GM18526 (cell line): ENCODE measurements around the gene RNASE4.

Experiments
- POLR2A ChIP-seq: IDR thresholded peaks from 3 replicates; pipeline ENCODE4 v1.6.1; 2011; ENCODE audit not compliant: insufficient read length; ENCODE audit errors: extremely low read depth

Gene RNASE4

DNA sequence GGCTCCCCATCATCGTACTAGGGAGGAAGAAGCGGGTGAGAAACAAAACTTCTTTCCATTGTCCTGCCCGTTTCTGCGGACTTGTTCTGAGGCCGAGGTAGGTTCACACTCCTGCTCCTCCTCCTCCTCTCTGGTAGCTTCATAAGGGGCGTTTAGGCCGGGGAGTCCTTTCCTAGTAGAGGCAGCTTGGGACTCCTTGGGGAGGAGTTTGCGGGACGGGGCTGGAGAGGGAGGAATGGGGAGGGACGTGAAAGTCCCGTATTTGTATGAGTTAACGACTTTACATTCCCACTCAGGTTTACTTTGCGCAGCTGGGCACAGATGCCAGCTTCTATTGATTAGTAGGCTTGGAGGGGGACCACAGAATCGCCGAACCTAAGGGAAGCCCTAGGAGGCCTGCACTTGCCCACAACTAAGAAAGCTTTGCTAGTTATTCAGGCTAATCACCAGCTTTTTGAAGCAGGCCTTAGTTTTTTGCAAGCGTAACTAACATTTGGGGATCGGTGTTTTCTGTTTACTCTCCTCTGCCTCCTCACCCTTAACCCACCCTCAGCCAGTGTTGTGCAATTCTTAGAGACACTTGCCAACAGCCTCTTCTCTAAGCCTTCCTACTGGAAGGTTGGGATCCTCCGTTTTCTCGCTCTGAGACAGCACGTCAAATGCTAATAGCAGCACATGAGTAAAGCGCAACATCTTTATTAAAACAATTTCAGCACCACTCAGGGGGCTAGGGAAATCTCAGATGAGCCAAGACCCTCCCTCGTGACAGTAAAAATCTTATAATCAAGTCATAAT lies 499 bp downstream of the RNASE4 start:
- TF ChIP-seq POLR2A, result no peak

DNA sequence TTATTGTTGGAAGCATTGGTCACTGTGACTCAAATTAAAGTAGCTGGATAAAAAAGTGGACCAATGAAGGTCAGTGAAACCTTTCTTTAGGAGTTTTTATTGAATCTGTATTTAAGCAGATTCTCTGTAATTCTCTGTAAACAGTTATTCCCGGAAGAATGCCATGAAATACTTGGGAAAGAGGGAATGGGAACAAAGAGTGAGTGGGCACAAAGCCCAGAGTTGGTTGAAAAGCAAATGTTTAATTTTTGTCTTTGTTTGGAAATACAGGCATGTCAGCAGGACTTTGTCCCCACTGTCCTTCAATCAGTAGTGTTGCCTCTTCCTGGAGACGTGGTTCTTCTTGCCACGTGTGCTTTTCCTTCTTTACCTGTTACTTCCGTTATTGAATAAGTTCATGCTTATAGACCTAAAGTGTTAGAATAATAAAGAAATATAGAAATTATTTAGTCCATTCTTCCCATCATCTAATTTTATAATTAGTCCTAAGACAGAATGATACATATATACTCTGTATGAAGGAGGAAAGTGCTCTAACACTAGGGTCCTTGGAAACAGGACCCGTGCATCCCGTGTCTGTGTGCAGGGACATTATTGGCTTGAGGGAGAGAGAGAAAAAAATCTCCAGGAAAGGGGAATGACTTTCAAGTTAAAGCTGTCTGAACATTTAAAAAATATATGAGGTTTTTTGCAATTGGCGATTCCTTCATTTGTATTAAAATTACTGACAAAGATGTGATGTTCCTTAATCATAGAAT lies 2.2 kb downstream of the RNASE4 start:
- no peak for TF ChIP-seq POLR2A

- TF ChIP-seq POLR2A, result no peak
Observed at GRCh38 chr14:20687362-20688166, 3.2 kb downstream of the RNASE4 start.

DNA sequence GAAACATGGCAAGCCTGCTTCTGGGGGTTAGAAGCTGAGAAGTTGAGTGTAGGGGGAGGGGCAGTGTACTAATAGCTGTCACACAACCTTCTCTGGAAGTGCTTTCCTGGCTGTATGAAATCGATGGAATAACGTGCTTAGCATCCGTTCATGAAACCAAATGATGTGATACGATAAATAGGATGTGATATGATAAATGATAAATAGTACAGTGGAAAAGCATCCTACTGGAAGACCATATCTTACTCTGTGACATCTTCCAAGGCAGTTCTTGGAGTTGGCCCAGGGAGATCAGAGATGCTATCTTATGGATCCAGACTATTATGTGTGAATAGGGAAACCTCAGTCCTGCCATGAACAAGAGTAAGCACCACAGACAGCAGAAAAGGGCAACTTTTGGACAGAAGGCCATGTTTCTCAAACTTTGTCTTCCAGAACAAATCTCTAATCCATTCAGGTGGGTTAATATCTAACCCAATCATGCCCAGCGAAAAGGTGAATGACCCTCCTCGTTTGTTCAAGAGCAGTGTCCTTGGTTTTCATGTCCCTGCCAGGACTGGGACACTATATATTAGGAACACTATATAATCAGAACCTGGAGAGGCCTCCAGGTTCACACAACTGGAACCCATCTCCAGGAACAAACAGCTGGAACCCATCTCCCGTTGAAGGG lies 3.9 kb downstream of the RNASE4 start, which contains the start of gene ANG:
TSS of gene ANG (plus strand) at position 598 of the 673 bp plus-strand sequence. CDS start 4,801 bp downstream, outside the sequence.
- TF ChIP-seq POLR2A, result no peak

DNA sequence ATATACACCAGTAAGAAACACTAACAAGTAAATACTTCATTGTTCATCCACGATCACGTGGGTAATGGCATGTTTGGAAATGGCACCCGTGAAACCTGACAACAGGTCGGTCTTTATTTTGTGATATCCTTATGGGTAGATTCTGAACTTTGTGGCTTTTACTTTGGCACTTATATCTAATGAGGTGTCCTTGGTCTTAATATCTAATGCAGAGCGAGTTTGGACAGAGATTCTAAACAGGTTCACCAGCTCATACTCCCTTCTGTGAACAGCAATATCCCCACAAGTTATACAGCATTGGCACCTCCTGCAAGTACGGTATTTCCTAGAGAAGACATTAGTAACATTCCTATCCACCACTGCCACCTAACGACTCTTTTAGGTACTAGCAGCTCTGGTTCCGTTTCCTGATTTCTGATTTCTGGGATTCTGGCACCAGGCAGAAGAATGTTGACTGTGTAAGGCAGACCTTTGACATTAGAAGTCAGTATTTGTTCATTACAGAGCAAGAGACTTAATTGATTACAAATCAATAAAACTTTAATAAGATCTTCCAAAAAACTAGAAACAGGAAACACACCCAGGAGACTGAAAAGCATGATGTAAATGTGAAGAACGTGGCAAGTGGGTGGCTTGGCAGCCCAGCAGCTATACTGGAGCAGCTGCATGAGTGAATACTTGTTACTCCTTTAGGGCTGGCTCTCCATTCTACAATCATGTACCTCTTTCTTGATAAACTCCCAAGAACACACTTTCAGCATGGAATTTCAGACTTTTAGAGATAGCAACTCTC lies 6.7 kb downstream of the RNASE4 start:
- TF ChIP-seq POLR2A, result no peak

- TF ChIP-seq POLR2A, result no peak
Observed at GRCh38 chr14:20692116-20692751, 7.9 kb downstream of the RNASE4 start.

GRCh38 chr14:20696764-20697163 lies 12.4 kb downstream of the RNASE4 start:
- no peak for TF ChIP-seq POLR2A

GRCh38 chr14:20697273-20698017 lies 13.1 kb downstream of the RNASE4 start:
- TF ChIP-seq POLR2A, result no peak

DNA sequence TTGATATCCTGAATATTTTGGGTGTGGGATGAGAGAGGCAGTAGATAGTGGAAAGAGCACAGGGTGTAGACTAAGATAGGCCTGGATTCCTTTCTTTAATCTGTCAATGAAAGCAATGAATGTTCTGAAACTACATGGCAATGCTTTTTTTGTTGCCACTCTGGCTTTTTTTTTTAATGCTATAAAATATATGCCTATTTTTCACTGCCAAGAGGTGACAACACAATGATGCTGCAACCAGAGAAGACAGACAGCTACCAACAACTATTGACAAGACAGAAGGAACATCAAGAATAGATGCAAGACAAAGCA lies 13.6 kb downstream of the RNASE4 start:
- no peak for TF ChIP-seq POLR2A

DNA sequence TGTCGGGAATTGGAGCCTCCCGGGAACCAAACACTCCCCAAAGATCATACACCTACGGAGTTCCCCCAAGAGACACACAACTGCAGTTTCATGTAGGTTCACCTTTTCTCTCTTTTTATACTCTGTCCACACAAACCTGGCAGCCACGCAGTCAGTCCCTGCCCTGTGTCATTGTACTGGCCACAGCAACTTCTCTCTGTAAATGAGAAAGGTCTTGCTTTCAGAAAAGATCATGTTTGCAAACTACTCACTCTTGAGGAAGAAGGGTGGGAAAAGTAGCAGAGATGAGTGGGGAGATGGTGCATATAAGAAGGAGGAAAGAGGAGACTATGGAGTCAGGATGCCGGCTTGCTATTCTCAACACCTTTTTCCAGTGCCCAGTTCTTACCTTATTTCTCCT lies 14.6 kb downstream of the RNASE4 start:
- TF ChIP-seq POLR2A, result no peak

DNA sequence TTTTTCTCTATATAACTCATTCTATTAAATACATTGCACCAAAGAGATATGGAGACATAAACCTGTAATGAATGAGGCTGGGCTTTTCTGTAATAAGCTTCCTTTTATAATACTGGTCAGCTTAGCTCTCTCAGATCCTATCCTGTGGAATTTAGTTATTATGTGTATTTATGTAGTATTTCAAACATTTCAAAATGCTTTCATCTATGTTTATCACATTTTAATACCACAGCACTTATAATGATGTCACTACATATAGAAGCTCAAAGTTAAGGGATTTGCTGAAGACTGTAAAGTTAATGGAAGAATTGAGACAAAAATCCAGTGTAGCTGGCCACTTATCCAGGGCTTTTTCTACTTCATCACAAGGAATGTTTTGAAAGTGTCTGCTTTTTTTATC lies 15.6 kb downstream of the RNASE4 start:
- no peak for TF ChIP-seq POLR2A

DNA sequence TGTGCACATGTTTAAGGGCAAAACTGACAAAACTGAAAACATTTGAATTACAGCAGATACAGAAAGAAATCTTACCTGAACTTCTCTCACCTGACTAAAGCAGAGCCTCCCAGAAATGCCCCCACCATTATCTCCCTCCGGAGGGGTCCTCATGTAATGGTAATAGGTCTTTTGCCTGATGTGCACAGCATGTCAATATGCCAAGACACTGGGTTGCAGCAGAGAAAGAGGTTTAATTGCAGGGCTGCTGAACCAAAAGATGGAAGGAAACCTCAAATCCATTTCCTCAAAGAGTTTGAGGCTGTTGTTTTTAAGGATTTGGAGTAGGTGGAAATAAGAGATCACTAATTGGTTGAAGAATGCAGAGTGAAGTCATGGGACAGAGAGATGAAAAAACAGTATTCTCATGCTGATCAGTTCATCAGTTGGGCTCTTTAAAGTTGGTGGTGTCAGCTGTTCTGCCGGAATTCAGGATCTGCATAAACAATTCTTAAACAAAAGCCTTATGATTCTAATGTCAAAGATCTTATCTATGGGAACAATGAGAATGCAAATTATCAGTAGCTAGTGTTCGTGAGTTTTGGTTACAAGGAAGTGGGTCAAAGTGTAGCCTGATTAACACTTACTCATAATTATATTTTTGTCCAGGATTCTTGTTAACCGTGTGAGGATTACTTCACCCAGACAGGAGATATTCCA lies 22.4 kb downstream of the RNASE4 start:
- TF ChIP-seq POLR2A, result no peak

DNA sequence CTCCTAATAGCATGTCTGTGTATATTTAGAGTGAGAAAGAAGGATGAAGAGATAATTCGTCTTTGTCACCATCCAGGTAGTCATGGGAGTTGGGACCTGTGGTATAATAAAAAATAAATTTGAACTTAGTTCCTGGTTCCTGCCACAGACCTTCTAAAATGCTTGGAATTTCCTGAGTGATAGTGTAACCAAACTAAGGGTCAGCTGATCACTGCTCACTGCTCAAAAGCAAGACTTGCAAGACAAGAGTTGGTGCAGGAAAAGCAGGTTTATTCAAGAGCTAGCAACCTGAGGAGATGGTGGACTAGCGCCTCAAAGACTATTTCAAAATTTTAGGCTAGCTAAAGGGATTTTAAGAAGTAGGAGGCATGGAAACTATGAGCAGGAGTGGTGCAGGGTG lies 23.3 kb downstream of the RNASE4 start:
- TF ChIP-seq POLR2A, result no peak
